ENCODE data around the gene MKS1.
A peak's percentile ranks its signal among the peaks of the same experiment; 100 is the strongest.

Gene MKS1

DNA sequence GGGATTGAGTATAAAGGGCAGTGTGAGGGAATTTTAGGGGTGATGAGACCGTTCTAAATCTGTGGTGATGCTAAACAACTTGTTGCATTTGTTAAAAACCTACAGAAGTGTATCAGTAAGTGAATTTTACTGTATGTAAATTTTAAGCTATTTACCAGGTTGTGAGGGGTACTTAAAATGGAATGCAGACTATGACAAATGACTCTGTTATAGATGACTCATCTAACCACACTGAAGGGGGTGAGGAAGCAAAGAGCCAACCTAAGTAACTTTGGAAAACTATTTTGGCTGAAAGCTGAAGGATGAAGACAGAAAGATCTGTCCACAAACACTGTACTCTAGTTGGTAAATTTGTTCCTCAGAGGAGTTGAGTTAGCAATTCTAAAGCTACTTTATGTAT is 5.3 kb upstream of the MKS1 start:
- Histone ChIP-seq H3K4me2 (ENCODE audit: low read depth, low read length, poor library complexity, severe bottlenecking) (no peak overlapping the region), H3K9ac (ENCODE audit: low read depth, low read length, poor library complexity, severe bottlenecking) (no peak overlapping the region), H2AFZ (ENCODE audit: low read length) (no peak overlapping the region), H3K79me2 (ENCODE audit: insufficient read depth, low read length) (no peaks in the 10 kb centered on the region), H3K9me2 (replicated peaks; ENCODE audit: low read depth, low read length) (no peaks in the 10 kb centered on the region), H3K9me3 (ENCODE audit: insufficient read depth, low read depth, low read length) (no peaks in the 10 kb centered on the region), H3K36me3 (ENCODE audit: insufficient read depth, low read length) (no peaks in the 10 kb centered on the region), H3F3A (ENCODE audit: low read depth) (no peaks in the 10 kb centered on the region), H4K20me1 (ENCODE audit: insufficient read depth, low read length, poor library complexity, severe bottlenecking) (no peaks in the 10 kb centered on the region), H3K27me3 (ENCODE audit: insufficient read depth, low read length, poor library complexity, severe bottlenecking) (no peaks in the 10 kb centered on the region), H3K4me1 (ENCODE audit: insufficient read depth, low read length, poor library complexity, severe bottlenecking) (peaks cover 8% of the 10 kb centered on the region), H3K4me3 (ENCODE audit: low read length, poor library complexity, severe bottlenecking) (no peak overlapping the region)
- TF ChIP-seq EZH2phosphoT487 (IDR thresholded peaks at IDR 0.05; ENCODE audit: borderline replicate concordance): no peak
- TF ChIP-seq, protein P1, sequence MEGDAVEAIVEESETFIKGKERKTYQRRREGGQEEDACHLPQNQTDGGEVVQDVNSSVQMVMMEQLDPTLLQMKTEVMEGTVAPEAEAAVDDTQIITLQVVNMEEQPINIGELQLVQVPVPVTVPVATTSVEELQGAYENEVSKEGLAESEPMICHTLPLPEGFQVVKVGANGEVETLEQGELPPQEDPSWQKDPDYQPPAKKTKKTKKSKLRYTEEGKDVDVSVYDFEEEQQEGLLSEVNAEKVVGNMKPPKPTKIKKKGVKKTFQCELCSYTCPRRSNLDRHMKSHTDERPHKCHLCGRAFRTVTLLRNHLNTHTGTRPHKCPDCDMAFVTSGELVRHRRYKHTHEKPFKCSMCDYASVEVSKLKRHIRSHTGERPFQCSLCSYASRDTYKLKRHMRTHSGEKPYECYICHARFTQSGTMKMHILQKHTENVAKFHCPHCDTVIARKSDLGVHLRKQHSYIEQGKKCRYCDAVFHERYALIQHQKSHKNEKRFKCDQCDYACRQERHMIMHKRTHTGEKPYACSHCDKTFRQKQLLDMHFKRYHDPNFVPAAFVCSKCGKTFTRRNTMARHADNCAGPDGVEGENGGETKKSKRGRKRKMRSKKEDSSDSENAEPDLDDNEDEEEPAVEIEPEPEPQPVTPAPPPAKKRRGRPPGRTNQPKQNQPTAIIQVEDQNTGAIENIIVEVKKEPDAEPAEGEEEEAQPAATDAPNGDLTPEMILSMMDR (conservative IDR thresholded peaks at IDR 0.05; ENCODE audit: low read length): no peak

DNA sequence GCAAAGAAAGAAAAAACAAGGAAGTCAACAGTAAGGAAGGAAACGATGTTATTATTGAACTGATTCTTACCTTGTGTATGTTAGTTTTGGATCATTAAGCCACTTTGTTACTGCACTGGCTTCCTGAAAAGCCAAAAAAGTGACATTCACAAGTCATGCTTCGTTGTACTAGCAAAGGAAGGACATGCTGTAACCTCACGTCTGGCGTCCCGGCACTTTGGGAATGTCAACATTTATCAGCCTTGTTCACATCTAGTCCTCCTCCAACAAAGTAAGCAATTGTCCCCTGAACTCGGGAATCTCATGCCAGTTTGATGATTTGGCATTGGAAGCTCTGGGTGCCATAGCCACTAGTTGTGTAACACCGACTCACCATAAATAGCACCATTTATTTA is 731 bp upstream of the MKS1 start:
- TF ChIP-seq, protein P1 (conservative IDR thresholded peaks at IDR 0.05; ENCODE audit: low read length): no peak
- TF ChIP-seq EZH2phosphoT487 (IDR thresholded peaks at IDR 0.05; ENCODE audit: borderline replicate concordance): no peak
- Histone ChIP-seq H3K79me2 (ENCODE audit: insufficient read depth, low read length) (no peaks in the 10 kb centered on the region), H3K9me3 (ENCODE audit: insufficient read depth, low read depth, low read length) (no peaks in the 10 kb centered on the region), H3K9me2 (replicated peaks; ENCODE audit: low read depth, low read length) (no peaks in the 10 kb centered on the region), H3K4me2 (ENCODE audit: low read depth, low read length, poor library complexity, severe bottlenecking) (peak overlapping the region; percentile 87), H3K4me3 (ENCODE audit: low read length, poor library complexity, severe bottlenecking) (peak overlapping the region; percentile 76), H2AFZ (ENCODE audit: low read length) (peak overlapping the region; percentile 96), H3K4me1 (ENCODE audit: insufficient read depth, low read length, poor library complexity, severe bottlenecking) (peaks cover 13% of the 10 kb centered on the region), H4K20me1 (ENCODE audit: insufficient read depth, low read length, poor library complexity, severe bottlenecking) (no peaks in the 10 kb centered on the region), H3K36me3 (ENCODE audit: insufficient read depth, low read length) (no peaks in the 10 kb centered on the region), H3F3A (ENCODE audit: low read depth) (no peaks in the 10 kb centered on the region), H3K27me3 (ENCODE audit: insufficient read depth, low read length, poor library complexity, severe bottlenecking) (no peaks in the 10 kb centered on the region), H3K9ac (ENCODE audit: low read depth, low read length, poor library complexity, severe bottlenecking) (peak overlapping the region; percentile 69)

DNA sequence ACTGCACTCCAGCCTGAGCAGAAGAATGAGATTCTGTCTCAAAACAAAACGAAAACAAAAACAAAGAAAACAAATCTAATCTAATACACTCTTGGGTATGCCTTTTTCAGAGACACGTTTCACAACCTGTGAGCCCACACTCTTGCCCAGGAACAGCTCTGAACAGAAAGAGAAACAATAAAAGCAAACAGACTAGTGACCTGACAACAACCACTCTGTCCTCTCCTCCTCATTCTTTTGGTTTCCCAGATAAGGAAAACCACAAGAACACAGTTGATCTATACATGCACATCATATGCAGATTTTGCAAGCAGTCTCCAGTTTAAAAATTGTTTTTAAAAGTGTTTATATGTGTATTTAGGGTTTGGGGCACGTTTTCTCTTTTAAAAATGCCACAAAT is 1.3 kb downstream of the MKS1 start:
- H3K9me3 ChIP-seq (ENCODE audit: insufficient read depth, low read depth, low read length): no peaks in the 10 kb centered on the region
- no peaks in the 10 kb centered on the region for H4K20me1 ChIP-seq (ENCODE audit: insufficient read depth, low read length, poor library complexity, severe bottlenecking)
- H3K4me1 ChIP-seq (ENCODE audit: insufficient read depth, low read length, poor library complexity, severe bottlenecking): peaks cover 13% of the 10 kb centered on the region
- H3K27me3 ChIP-seq (ENCODE audit: insufficient read depth, low read length, poor library complexity, severe bottlenecking): no peaks in the 10 kb centered on the region
- H3K4me2 ChIP-seq (ENCODE audit: low read depth, low read length, poor library complexity, severe bottlenecking): no peak overlapping the region
- H3K36me3 ChIP-seq (ENCODE audit: insufficient read depth, low read length): peaks cover 1% of the 10 kb centered on the region; the same call in 1 of the 2 replicates
- H3F3A ChIP-seq (ENCODE audit: low read depth): no peaks in the 10 kb centered on the region
- H3K9ac ChIP-seq (ENCODE audit: low read depth, low read length, poor library complexity, severe bottlenecking): no peak overlapping the region
- no peaks in the 10 kb centered on the region for H3K9me2 ChIP-seq (replicated peaks; ENCODE audit: low read depth, low read length)
- TF ChIP-seq EZH2phosphoT487 (IDR thresholded peaks at IDR 0.05; ENCODE audit: borderline replicate concordance): no peak
- TF ChIP-seq, protein P1 (conservative IDR thresholded peaks at IDR 0.05; ENCODE audit: low read length): no peak
- H2AFZ ChIP-seq (ENCODE audit: low read length): no peak overlapping the region
- H3K79me2 ChIP-seq (ENCODE audit: insufficient read depth, low read length): no peaks in the 10 kb centered on the region
- H3K4me3 ChIP-seq (ENCODE audit: low read length, poor library complexity, severe bottlenecking): no peak overlapping the region
